Panc1 (cell line): Measurements from ENCODE around the gene PLEKHO1. TPM values are rescaled to one million over a fixed set of nuclear protein-coding genes. Genes with fewer than 3 reads are reported as not detected.

Experiments used
- ATAC-seq: fragments of 200-7000 bp; cut with Tn5 transposase; 2 replicates; pipeline ENCODE4 v1.9.1; 2020; ENCODE audit warnings: mild to moderate bottlenecking, moderate library complexity
- BruUV-seq: library from RNA; stranded (reverse); fragments of 400-500 nt; replicated peaks from 2 replicates; lab custom pipeline; 2021; lab: Mats Ljungman, UMichigan
- CTCF ChIA-PET: fragments of 300-600 bp; sonication (Branson Sonifier 250); formaldehyde crosslinking; loops from one replicate; lab custom pipeline; 2022; ENCODE audit warnings: antibody characterized with exemption; lab: Charles Lee
- POLR2A ChIA-PET: fragments of 300-600 bp; sonication (Branson Sonifier 250); formaldehyde crosslinking; loops from one replicate; lab custom pipeline; 2022; ENCODE audit warnings: antibody characterized with exemption; lab: Charles Lee
- DNase-seq: peaks from one replicate; pipeline ENCODE4 v3.0.0-alpha.2; 2010; ENCODE audit warnings: low read depth, low spot score
- H3K27ac ChIP-seq: 2 replicates; pipeline ENCODE4 v1.5.1; 2011; ENCODE audit warnings: mild to moderate bottlenecking, low read length, inconsistent platforms
- H3K27me3 ChIP-seq: fragments of 200-500 bp; sonication (Bioruptor generic); 2 replicates; pipeline ENCODE4 v1.6.0; 2014; ENCODE audit warnings: low read length, inconsistent platforms; ENCODE audit not compliant: control insufficient read depth, insufficient read depth
- H3K36me3 ChIP-seq: fragments of 200-500 bp; sonication (Bioruptor generic); 2 replicates; pipeline ENCODE4 v1.5.1; 2014; ENCODE audit warnings: inconsistent platforms, mild to moderate bottlenecking, low read length, moderate library complexity; ENCODE audit not compliant: control insufficient read depth, insufficient read depth
- H3K4me1 ChIP-seq: 2 replicates; pipeline ENCODE4 v1.5.1; 2011; ENCODE audit warnings: inconsistent platforms, mild to moderate bottlenecking, low read length, moderate library complexity; ENCODE audit not compliant: control insufficient read depth, insufficient read depth
- H3K4me3 ChIP-seq, 2 experiments: 2 replicates each; pipeline ENCODE4 v1.5.1; 2011 to 2012; ENCODE audit warnings: low read depth in 2 of 2, low read length in 2 of 2, mild to moderate bottlenecking in 2 of 2, inconsistent platforms in 1 of 2, moderate library complexity in 1 of 2
- H3K9me3 ChIP-seq: fragments of 200-500 bp; sonication (Bioruptor generic); 2 replicates; pipeline ENCODE4 v1.5.1; 2014; ENCODE audit warnings: low read depth, mild to moderate bottlenecking, inconsistent platforms, low read length, moderate library complexity; ENCODE audit not compliant: control insufficient read depth, insufficient read depth
- CTCF ChIP-seq: fragments of 450-650 bp; IDR thresholded peaks from 2 replicates; pipeline ENCODE4 v1.5.1; 2017; ENCODE audit warnings: mild to moderate bottlenecking
- POLR2AphosphoS5 ChIP-seq: IDR thresholded peaks from 2 replicates; pipeline ENCODE4 v1.6.1; 2012; ENCODE audit warnings: mild to moderate bottlenecking, low read depth, low read length, moderate library complexity
- REST ChIP-seq, 2 experiments: IDR thresholded peaks; 2 replicates each; pipeline ENCODE4 v1.6.1; 2011 to 2012; ENCODE audit warnings: low read depth in 2 of 2, control low read depth in 1 of 2, low read length in 1 of 2, mild to moderate bottlenecking in 1 of 2, moderate library complexity in 1 of 2; ENCODE audit not compliant: insufficient read depth in 1 of 2
- SIN3A ChIP-seq: IDR thresholded peaks from 2 replicates; pipeline ENCODE4 v1.6.1; 2012; ENCODE audit warnings: low read depth, mild to moderate bottlenecking, low read length, moderate library complexity, borderline replicate concordance; ENCODE audit not compliant: insufficient read depth
- TCF7L2 ChIP-seq: IDR thresholded peaks from 2 replicates; pipeline ENCODE4 v1.6.1; 2011; ENCODE audit warnings: mild to moderate bottlenecking, low read depth, low read length, inconsistent platforms
- in situ Hi-C: cut with HindIII; loops from 2 replicates; pipeline ENCODE4 v1.10.0; 2016; ENCODE audit warnings: low sequenced_read_pairs, low pct_unique_long_range_greater_than_20kb
- intact Hi-C: fragments of 100-400 bp; cut with micrococcal nuclease; formaldehyde crosslinking; loops from one replicate; pipeline ENCODE4 v1.10.0; 2022; ENCODE audit not compliant: unreplicated experiment
- total RNA-seq: library from RNA; stranded (reverse); gene quantifications from one replicate; pipeline ENCODE4 v1.2.1, GENCODE V29; 2021; ENCODE audit not compliant: unreplicated experiment

PLEKHO1 gene
- total RNA-seq, 1 experiment from 2014 or later, result 9.1 TPM

- no peaks in the 10 kb centered on the region for H3K4me1 ChIP-seq
- H3K9me3 ChIP-seq, result no peaks in the 10 kb centered on the region
- no peak for DNase-seq
- no peak overlapping the region for H3K4me3 ChIP-seq
- no peak overlapping the region for H3K27ac ChIP-seq
- peak; percentile 59; the same call in 1 of the 2 replicates for ATAC-seq
- ChIA-PET CTCF (interaction anchor here (0.5 to 1.3 kb wide), 2 partner anchors 20 to 89 kb away, joined by 3 read pairs; no protein-coding TSS in a partner anchor), POLR2A (no interaction called here)
- H3K27me3 ChIP-seq, result no peaks in the 10 kb centered on the region
- no TSS peak for BruUV-seq
- in situ Hi-C loops, result no loop called here
- H3K36me3 ChIP-seq, result no peaks in the 10 kb centered on the region
- no peak for TF ChIP-seq CTCF
- TF ChIP-seq POLR2AphosphoS5, result no peak
- intact Hi-C loops, result no loop called here
These were observed 12.2 kb downstream of the PLEKHO1 start for GRCh38 chr1:150161747-150162581.

- intact Hi-C loops, result no loop called here
- Histone ChIP-seq H3K27me3 (no peaks in the 10 kb centered on the region), H3K9me3 (no peaks in the 10 kb centered on the region), H3K27ac (no peak overlapping the region), H3K4me1 (no peaks in the 10 kb centered on the region), H3K36me3 (no peaks in the 10 kb centered on the region), H3K4me3 (no peak overlapping the region)
- DNase-seq, result no peak
- TF ChIP-seq CTCF (no peak), SIN3A (no peak), TCF7L2 (no peak), POLR2AphosphoS5 (no peak), REST (IDR thresholded peaks at IDR 0.05; ENCODE audit: insufficient read depth in 1 of 2, low read depth in 2 of 2, low read length in 1 of 2) (no peak)
- in situ Hi-C loops, result no loop called here
- no TSS peak for BruUV-seq
- no peak for ATAC-seq
- CTCF ChIA-PET, result interaction anchor here (1.3 kb wide), 1 partner anchor 89 kb away, joined by 3 read pairs; no protein-coding TSS in a partner anchor
- POLR2A ChIA-PET, result no interaction called here
These were observed 12.8 kb downstream of the PLEKHO1 start for GRCh38 chr1:150162582-150162861.
